PC-9 (cell line): ENCODE results near the gene NRDC.

Experiments used
- CTCF ChIP-seq: fragments of 200-600 bp; sonication (generic); conservative IDR thresholded peaks from 2 replicates; pipeline ENCODE4 v1.6.1; 2017; ENCODE audit warnings: mixed run types, antibody characterized with exemption, mild to moderate bottlenecking, moderate library complexity
- EZH2 ChIP-seq: fragments of 200-600 bp; sonication (generic); IDR thresholded peaks from 2 replicates; pipeline ENCODE4 v1.8.0; 2017; ENCODE audit warnings: antibody characterized with exemption, low read depth

GRCh38 chr1:51794868-51795267 lies 83.7 kb downstream of the NRDC start:
- no peak for TF ChIP-seq CTCF
- no peak for TF ChIP-seq EZH2
